ENCODE results near the gene GPR21.

- TF ChIP-seq TCF7 (CRISPR knock-in tag; IDR thresholded peaks at IDR 0.05; ENCODE audit: low read depth) = no peak
- TF ChIP-seq, protein P1, sequence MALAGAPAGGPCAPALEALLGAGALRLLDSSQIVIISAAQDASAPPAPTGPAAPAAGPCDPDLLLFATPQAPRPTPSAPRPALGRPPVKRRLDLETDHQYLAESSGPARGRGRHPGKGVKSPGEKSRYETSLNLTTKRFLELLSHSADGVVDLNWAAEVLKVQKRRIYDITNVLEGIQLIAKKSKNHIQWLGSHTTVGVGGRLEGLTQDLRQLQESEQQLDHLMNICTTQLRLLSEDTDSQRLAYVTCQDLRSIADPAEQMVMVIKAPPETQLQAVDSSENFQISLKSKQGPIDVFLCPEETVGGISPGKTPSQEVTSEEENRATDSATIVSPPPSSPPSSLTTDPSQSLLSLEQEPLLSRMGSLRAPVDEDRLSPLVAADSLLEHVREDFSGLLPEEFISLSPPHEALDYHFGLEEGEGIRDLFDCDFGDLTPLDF (CRISPR knock-in tag; IDR thresholded peaks at IDR 0.05) = no peak
- TF ChIP-seq CTCF (IDR thresholded peaks at IDR 0.05) = no peak
- TF ChIP-seq USF2 (CRISPR knock-in tag; IDR thresholded peaks at IDR 0.05) = no peak
- TF ChIP-seq, protein P2, sequence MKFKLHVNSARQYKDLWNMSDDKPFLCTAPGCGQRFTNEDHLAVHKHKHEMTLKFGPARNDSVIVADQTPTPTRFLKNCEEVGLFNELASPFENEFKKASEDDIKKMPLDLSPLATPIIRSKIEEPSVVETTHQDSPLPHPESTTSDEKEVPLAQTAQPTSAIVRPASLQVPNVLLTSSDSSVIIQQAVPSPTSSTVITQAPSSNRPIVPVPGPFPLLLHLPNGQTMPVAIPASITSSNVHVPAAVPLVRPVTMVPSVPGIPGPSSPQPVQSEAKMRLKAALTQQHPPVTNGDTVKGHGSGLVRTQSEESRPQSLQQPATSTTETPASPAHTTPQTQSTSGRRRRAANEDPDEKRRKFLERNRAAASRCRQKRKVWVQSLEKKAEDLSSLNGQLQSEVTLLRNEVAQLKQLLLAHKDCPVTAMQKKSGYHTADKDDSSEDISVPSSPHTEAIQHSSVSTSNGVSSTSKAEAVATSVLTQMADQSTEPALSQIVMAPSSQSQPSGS (CRISPR knock-in tag; IDR thresholded peaks at IDR 0.05; ENCODE audit: borderline replicate concordance, low read depth) = no peak
- no peak for TF ChIP-seq ZNF138 (CRISPR knock-in tag; conservative IDR thresholded peaks at IDR 0.05)
Measured at GRCh38 chr9:123039617-123040219, 6.3 kb downstream of the GPR21 start.

All from WTC11 (cell line).